ENCODE data around the gene KHSRP. TPM values are rescaled to one million over a fixed set of nuclear protein-coding genes. Genes with fewer than 3 reads are reported as not detected.
A peak's percentile ranks its signal among the peaks of the same experiment; 100 is the strongest.

KHSRP gene, protein sequence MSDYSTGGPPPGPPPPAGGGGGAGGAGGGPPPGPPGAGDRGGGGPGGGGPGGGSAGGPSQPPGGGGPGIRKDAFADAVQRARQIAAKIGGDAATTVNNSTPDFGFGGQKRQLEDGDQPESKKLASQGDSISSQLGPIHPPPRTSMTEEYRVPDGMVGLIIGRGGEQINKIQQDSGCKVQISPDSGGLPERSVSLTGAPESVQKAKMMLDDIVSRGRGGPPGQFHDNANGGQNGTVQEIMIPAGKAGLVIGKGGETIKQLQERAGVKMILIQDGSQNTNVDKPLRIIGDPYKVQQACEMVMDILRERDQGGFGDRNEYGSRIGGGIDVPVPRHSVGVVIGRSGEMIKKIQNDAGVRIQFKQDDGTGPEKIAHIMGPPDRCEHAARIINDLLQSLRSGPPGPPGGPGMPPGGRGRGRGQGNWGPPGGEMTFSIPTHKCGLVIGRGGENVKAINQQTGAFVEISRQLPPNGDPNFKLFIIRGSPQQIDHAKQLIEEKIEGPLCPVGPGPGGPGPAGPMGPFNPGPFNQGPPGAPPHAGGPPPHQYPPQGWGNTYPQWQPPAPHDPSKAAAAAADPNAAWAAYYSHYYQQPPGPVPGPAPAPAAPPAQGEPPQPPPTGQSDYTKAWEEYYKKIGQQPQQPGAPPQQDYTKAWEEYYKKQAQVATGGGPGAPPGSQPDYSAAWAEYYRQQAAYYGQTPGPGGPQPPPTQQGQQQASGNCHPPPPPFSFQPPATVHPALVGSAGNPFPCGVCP
- 50.0 and 114 TPM in 2 replicates for total RNA-seq (2014; rRNA removed; shearing (Covaris generic))

DNA sequence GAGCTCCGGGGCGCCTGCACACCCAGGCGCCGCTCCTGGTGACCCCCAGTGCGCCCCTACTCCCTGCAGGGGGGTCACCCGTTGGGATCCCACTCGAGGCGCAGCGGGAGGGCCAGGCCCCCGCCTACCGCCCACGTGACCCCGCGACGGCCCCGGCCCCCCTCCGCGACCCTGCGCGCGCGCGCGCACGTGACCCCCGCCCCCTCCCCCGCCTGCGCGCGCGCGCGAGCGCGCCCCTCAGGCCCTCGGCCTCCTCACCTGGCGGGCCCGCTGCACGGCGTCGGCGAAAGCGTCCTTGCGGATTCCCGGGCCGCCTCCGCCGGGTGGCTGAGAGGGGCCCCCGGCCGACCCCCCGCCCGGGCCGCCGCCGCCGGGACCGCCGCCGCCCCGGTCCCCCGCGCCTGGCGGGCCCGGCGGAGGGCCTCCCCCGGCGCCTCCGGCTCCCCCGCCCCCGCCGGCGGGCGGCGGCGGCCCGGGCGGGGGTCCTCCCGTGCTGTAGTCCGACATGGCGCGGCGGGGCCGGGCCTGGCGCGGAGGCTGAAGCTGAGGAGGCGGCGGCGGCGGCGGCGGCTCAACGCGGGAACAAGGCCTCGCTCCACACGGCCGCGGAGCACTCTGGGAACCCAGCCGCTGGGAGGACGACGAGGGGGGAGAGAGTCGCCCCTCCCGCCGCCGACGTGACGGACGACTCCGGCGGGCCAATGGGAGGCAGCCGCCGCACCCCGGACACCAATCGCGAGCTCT is at the start of gene KHSRP:
Gene KHSRP, minus strand, starts transcription at position 617 of the 744 bp plus-strand sequence. Its CDS starts 110 bp downstream, at position 507.
- no peak for DNase-seq (ENCODE audit: low read depth)

DNA sequence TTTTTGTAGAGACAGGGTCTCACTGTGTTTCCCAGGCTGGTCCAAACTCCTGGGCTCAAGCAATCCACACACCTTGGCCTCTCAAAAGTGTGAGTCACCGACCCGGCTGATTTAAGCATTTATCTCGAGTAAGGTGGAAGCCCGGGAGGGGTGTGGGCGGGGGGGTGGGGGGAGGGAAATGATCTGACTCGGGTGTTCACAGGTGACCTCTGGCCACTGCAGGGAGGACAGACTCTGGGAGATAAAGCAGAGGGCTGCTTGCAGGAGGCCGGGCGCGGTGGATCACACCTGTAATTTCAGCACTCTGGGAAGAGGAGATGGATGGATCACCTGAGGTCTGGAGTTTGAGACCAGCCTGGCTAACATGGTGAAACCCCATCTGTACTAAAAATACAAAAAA is 49.0 kb upstream of the KHSRP start:
- no peak for DNase-seq (ENCODE audit: low read depth)

DNA sequence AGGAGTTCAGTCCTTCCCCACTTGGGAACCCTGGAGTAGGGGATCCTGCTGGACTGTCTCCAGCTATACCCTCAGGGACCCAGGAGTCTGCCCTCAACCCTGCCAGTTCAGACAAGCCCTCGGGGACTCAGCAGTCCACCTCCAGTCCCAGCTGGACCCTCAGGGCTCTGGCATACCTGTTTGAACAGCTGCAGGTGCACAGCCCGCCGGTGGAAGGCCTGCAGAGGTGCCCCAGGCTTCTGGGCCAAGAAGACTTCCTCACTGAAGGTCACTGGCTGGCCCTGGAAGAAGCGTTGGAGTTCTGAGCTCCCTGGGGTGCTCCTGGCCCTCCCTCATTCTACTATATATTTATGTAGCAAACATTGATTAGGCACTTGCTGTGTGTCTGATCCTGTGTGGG is 48.1 kb upstream of the KHSRP start:
- DNase-seq (ENCODE audit: low read depth) = no peak

DNA sequence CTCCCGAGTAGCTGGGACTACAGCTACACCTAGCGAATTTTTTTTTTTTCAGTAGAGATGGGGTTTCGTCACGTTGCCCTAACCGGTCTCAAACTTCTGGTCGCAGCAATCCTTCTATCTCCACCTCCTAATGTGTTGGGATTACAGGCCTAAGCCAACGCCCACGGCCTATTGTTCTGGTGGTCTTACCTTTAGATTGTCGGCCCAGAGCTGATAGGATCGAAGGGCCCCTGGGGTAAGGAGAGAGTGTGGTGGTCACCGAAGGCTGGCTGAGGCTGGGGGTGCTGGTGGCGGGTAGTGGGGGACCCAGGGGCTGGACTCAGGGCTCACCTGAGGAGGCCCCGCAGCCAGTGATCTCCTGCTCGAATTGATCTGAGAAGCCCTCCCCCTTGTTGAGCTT is 46.5 kb upstream of the KHSRP start:
- DNase-seq (ENCODE audit: low read depth) = no peak

DNA sequence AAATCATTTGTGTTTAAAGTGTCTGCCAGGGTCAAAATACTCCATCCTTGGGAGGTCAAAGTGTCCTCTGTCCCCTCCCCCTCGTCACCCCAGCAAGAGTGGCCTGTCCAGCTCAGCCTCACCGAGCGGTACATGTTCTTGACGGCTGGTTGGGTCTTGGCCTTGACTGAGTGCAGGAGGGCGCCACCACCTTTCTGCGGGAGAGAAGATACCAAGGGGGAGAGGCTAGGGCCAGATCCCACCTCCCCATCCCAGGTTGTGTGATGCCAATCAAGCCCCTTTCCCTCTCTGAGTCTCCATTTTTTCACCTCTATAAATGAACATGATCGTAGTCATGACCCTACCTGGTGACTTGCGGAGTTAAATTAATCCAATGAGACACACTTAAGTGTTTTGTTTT is 45.6 kb upstream of the KHSRP start:
- DNase-seq (ENCODE audit: low read depth) = no peak

DNA sequence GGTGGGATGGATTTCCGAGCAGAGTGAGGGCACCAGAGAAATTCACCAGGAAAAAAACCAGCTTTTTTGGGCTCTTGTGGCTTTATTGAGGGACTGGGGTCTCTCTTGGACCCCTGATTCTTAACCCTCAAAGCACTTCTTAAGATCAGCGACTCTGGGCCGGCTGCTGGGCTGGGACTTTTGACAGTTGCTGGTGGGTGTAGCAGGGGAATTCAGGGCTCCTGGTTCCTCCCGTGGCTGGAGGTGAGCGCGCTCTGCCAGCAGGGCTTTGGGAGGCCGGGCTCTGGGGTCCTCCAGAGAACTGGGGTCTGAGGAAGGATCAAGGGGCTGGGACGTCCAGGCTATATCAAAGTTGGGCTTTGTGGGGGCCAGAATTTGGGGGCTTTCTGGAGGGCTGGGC is 42.8 kb upstream of the KHSRP start:
- DNase-seq (ENCODE audit: low read depth) = no peak

DNA sequence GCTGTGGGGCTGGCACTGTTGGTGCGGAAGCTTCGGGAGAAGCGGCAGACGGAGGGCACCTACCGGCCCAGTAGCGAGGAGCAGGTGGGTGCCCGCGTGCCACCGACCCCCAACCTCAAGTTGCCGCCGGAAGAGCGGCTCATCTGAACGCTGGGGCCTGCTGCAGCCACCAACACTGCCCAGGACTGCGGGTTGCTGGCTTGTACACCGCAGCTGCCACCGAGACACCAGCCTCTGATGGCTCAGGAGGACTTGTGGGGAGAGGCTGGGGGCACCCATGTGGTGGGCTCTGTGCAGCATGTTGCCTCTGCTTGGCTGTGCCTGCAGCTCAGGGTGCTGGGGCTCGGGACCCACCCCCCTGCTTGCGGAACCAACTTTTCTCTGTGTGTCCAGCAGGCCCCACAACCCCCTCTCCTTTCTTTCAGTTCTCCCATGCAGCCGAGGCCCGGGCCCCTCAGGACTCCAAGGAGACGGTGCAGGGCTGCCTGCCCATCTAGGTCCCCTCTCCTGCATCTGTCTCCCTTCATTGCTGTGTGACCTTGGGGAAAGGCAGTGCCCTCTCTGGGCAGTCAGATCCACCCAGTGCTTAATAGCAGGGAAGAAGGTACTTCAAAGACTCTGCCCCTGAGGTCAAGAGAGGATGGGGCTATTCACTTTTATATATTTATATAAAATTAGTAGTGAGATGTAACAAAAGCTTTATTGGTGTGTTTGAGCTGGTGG is 42.1 kb upstream of the KHSRP start:
- DNase-seq (ENCODE audit: low read depth) = no peak

DNA sequence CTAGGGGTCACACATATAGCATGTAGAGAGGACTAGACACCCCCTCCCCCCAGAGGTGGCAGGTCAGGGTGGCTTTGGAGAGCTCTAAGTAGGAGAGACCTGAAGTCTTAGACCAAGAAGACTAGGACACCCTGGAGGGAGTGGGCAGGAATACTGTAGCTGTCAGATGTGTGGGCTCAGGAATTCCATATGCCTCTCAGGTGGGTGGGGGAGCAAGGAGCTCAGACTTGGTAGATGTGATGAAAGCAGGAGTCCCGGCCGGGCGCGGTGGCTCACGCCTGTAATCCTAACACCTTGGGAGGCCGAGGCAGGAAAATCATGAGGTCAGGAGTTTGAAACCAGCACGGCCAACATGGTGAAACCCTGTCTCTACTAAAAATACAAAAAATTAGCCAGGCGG is 41.1 kb upstream of the KHSRP start:
- no peak for DNase-seq (ENCODE audit: low read depth)

DNA sequence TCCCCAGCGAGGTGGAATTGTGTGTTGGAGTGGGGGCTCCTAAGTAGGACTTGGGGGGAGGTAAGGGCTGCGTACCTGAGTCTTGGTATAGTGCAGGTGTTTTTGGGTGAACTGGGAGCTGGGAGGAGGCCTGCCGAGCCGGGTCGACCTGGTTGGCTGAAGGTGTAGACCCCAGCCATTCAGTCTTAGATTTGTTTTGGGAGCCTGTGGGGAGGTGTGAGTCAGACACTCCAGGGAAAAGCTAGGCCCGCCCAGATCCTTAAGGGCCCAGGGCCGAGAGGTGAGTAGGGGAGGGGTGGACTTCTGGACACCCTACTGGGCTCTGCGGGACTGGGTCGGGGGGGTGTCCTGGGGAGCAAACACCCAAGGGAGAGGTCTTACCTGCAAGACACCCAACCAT is 40.4 kb upstream of the KHSRP start:
- no peak for DNase-seq (ENCODE audit: low read depth)

DNA sequence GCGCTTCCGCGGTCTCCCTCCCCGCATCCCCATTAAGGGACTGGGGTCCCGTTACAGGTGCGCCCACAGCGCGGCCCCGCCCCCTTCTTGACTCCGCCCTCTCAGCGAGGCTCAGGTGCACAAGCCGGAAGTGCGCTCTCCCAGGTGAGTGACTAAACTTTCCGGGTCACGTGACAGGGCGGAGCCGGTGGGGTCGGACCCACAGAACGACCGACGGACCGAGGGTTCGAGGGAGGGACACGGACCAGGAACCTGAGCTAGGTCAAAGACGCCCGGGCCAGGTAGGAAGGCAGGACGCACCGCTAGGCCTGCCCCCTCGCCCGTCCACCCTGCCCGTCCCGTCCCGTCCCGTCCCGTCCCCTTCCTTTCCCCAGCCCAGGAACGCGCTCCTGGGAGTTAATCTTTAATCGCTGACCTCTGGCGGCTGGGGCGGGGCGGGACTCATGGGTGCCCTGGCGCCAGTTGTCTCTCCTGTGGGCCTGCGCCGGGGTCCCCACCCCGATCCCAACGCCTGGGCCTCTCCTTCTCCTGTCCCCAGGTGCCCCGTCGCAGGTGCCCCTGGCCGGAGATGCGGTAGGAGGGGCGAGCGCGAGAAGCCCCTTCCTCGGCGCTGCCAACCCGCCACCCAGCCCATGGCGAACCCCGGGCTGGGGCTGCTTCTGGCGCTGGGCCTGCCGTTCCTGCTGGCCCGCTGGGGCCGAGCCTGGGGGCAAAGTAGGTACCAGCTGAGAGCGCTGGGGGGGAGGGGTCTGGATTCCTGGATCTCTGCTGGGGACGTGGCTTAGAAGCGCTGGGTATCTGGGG is 39.7 kb upstream of the KHSRP start, which contains the start of gene CRB3:
Gene CRB3, plus strand, starts transcription at position 202 of the 804 bp plus-strand sequence. Its CDS starts 431 bp downstream, at position 633.
- no peak for DNase-seq (ENCODE audit: low read depth)

DNA sequence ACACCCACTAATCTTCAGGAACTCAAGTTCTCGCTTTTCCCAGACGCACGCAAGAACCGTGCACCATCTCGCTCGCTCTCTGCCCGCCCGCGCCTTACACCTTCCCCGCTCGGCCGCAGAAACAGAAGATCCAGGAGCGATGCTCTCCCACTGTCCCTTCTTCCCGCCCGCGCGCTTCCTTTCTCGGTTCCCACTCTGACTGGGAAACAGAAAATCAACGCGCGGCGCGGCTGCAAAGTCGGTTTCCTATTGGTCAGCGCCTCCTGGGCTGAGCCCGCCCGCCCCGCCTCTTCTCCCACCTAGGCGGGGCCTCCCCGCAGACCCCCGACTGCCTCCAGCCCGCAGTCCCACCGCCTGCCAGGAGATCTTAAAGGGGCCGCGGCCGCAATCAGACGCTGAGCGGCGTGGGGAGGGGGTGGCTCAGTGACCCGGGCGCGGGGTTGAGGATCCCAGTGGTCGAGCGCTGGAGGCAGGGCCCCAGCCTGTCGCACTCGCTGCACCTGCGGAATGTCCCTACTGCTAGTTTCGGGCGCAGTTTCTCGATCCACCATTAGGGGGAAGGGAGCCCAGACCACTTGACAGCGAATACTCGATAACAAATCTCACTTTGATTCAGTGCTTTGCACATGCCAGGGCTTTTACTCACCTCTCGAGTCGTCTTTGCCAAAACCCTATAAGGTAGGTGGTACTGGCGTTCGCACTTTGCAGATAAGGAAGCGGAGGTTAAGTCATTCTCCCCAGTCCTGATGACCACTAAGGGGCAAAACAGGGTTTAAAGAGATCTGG is 35.7 kb upstream of the KHSRP start:
- peak; percentile 96 for DNase-seq (ENCODE audit: low read depth)

DNA sequence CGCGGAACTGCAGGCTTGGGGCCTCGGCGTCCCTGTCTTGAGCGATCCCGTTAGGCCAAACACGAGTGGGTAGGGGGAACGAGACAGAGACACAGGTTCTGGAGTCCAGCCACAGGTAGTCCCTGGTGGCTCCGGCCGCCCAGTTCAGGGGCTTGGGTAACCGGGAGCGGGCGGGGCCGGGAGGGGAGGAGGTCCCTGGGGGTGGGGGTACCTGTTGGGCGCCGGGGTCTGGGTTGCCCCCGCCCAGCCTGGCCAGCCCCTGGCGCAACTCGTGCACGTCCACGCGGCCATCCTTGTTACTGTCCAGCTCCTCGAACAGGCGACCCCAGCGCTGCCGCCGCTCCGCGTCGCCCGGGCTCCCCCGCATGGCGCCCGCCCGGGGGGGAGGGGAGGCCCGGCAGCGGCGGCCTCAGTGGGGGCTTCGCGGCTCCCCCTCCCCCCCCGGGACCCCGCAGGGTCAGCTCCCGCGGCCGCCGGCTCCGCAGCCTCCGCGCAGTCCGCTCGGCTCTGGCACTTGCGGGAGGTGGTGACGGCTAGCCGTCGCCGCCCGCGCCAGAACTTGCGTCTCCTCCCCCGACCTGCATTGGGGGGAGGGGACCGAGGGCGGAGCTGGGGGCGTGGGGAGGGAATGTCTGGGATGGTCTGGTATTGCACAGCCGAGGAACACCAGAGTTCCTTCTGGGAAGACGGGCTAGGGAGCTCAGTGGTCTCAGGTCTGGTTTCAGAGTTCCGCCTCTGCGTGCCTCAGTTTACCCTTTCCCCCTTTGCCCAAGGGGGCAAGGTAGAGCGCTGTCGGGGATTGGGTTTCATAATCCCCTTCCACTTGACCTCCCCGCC is 34.9 kb upstream of the KHSRP start, which contains the start of gene SLC25A23:
Gene SLC25A23, minus strand, starts transcription at position 531 of the 837 bp plus-strand sequence. Its CDS starts 164 bp downstream, at position 367.
- peak; percentile 63 for DNase-seq (ENCODE audit: low read depth)

DNA sequence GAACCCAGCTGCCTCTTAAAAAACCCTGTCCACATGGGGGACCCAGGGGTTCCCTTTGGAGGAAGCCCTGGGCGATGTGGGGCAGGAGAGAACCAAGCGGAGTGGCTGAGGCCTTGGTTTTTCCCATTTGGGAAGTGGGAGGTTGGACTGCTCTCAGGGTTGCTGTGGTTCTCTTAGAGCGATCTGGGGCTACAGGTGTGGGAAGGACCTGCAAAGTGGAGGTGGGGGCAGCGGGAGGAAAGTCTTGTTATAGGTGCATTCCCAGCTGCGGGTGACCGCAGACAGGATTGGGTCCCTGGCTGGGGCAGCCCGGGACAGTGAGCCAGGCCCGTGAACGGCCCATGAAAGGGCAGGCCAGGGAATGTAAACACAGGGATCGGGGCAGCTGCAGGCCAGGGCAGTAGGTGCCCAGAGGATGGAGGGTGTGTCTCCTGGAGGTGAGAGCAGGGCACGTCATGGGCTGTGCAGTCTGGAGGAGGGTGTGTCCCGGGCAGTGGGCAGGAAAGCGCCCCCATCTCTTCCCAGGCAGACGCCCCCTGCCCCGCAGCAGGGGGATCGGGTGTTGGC is 34.2 kb upstream of the KHSRP start:
- DNase-seq (ENCODE audit: low read depth) = no peak

DNA sequence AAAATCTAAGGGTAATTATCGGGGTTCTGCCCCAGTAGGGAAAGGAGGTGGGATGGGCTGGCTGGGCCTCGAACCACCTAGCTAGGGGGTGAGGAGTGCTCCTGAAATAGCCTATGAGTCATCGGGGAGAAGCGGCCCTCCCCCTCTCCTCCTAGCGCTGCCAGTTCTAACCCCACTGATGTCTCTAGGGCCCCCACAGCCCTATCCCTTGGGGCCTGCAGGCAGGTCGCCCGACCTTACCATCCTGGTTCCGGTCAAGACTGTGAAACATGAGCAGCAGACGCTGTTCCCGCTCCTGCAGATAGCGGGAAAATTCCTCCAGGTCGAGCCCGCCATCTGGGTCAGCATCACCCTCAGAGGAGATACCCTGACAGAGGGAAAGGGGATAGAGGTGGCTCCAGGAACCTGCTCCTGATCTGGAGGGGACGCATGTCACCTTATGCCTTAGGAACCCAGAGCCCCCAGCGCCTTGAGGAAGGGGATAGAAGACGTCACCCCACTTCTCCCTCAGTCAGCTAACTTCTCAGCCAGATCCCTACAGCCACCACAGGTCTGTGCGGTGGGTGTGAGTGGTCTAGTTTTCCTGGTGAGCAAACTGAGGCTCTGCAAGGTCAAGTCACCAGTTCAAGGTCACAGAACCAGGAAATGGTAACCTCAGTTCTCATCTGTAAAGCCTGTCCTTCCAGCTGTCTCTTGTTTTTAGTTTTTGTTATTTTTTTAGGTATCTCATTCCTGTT is 33.5 kb upstream of the KHSRP start:
- no peak for DNase-seq (ENCODE audit: low read depth)

DNA sequence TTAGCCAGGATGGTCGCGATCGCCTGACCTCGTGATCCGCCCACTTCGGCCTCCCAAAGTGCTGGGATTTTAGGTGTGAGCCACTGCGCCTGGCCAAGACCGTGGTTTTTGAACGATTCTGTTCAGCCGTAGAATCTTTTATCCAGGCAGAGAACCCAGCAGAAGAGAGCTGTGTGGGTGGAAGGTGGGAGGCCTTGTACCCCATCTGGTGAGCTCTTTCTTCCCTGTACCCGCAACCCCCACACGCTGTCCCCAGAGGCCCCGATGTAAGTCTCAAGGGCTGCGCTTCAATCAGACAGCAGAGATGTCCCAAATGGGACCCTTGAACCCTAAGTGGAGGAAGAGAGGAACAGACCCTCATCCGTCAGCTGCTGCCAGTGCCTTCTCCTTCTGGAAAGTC is 31.3 kb upstream of the KHSRP start:
- no peak for DNase-seq (ENCODE audit: low read depth)

DNA sequence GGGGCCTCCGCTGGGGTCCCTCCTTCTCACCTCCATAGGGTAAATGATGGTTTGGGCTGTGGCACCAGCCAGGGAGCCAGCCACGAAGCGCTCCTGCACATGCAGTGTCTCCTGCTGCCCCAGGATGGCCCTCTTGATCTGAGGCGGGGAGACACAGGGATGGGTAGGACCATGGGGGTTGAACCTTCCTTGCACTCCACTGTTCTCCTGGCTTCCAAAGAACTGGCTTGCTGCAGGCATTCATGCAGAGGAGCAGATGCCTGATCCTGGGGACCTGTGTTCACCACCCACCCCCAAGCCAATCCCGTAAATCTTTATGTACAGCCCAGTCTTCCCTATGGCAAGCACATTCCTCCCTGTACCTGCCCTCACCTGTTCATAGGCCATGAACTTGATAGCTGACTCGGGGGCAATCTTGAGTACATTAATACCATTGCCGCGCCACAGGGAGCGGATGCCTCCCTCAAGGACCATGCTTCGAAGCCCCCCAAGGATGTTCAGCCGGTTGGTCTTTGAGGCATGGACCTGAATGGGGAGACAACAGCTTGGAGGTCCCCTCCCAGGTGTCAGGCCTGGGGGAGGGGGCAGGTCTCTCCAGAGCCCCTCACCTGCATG is 29.4 kb upstream of the KHSRP start:
- no peak for DNase-seq (ENCODE audit: low read depth)

DNA sequence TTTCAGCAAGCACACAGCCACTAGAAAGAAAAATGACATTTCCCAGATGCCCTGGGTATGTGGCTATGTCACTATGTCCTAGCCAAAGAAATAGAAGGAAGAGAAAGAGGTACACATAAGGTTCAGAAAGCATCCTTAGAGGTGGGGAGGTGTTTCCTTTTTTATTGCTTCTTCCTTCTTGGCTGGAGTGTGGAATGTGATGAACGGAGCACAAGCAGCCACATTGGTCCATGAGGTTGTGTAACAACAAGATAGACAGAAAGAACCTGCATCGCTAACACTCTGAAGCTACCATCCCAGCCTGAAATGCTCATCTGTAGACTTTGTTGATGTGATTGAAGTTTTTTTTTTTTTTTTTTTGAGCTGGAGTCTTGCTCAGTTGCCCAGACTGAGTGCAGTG is 28.3 kb upstream of the KHSRP start:
- DNase-seq (ENCODE audit: low read depth) = no peak

Data from M059J (cell line).